ENCODE data around the gene UBR4. TPM values are rescaled to one million over a fixed set of nuclear protein-coding genes. Genes with fewer than 3 reads are reported as not detected.

The UBR4 gene
- total RNA-seq, 1 donor from 2014 or later, result 75.0 TPM

- DNase-seq, result no peak
Measured at GRCh38 chr1:19071674-19072281, 138.3 kb downstream of the UBR4 start.

GRCh38 chr1:19070891-19071621, 139.0 kb downstream of the UBR4 start:
- no peak for DNase-seq

GRCh38 chr1:19070197-19070651, 139.8 kb downstream of the UBR4 start:
- DNase-seq, result no peak

- no peak for DNase-seq
Measured at GRCh38 chr1:19068639-19069276, 141.3 kb downstream of the UBR4 start.

GRCh38 chr1:19067912-19068638, 142.0 kb downstream of the UBR4 start:
- DNase-seq, result no peak

- DNase-seq, result peak; percentile 64
Measured at GRCh38 chr1:19067182-19067911, 142.7 kb downstream of the UBR4 start.

- DNase-seq, result no peak
Measured at GRCh38 chr1:19066874-19067181, 143.2 kb downstream of the UBR4 start.

GRCh38 chr1:19066248-19066873, 143.7 kb downstream of the UBR4 start:
- DNase-seq, result no peak

GRCh38 chr1:19065526-19066247, 144.4 kb downstream of the UBR4 start:
- DNase-seq, result no peak

GRCh38 chr1:19064906-19065450, 145.1 kb downstream of the UBR4 start:
- DNase-seq, result no peak

- DNase-seq, result no peak
Measured at GRCh38 chr1:19063122-19063521, 146.9 kb downstream of the UBR4 start.

GRCh38 chr1:19062258-19063029, 147.6 kb downstream of the UBR4 start:
- no peak for DNase-seq

- DNase-seq, result no peak
Measured at GRCh38 chr1:19061798-19062197, 148.3 kb downstream of the UBR4 start.

GRCh38 chr1:19061343-19061742, 148.7 kb downstream of the UBR4 start:
- no peak for DNase-seq

- no peak for DNase-seq
Measured at GRCh38 chr1:19059773-19060172, 150.3 kb downstream of the UBR4 start.

GRCh38 chr1:19058476-19058797, 151.6 kb downstream of the UBR4 start:
- no peak for DNase-seq

GRCh38 chr1:19057784-19058475, 152.1 kb downstream of the UBR4 start:
- no peak for DNase-seq

- DNase-seq, result no peak
Measured at GRCh38 chr1:19057182-19057779, 152.8 kb downstream of the UBR4 start.

GRCh38 chr1:19055701-19056100, 154.4 kb downstream of the UBR4 start:
- DNase-seq, result no peak
